WTC11 (cell line): ENCODE data around the gene RABEP1. TPM values are rescaled to one million over a fixed set of nuclear protein-coding genes. Genes with fewer than 3 reads are reported as not detected.

Experiments used
- ETV6 ChIP-seq: sonication (generic); formaldehyde crosslinking; IDR thresholded peaks from 2 replicates; pipeline ENCODE4 v1.8.1; 2022; ENCODE audit warnings: mild to moderate bottlenecking, missing genetic modification reagents
- GRHL2 ChIP-seq: fragments of 250-450 bp; sonication (Bioruptor Pico); IDR thresholded peaks from 2 replicates; pipeline ENCODE4 v1.8.0; 2022; ENCODE audit warnings: mild to moderate bottlenecking, moderate library complexity; ENCODE audit not compliant: insufficient replicate concordance, severe bottlenecking
- GTF2I ChIP-seq: fragments of 250-450 bp; sonication (Bioruptor Pico); conservative IDR thresholded peaks from 2 replicates; pipeline ENCODE4 v1.4.0; 2021; ENCODE audit warnings: mild to moderate bottlenecking
- JAZF1 ChIP-seq: fragments of 250-450 bp; sonication (Bioruptor Pico); IDR thresholded peaks from 2 replicates; pipeline ENCODE4 v1.9.0; 2021; ENCODE audit warnings: moderate library complexity, mild to moderate bottlenecking, inconsistent platforms
- JUN ChIP-seq: sonication (generic); formaldehyde crosslinking; IDR thresholded peaks from 2 replicates; pipeline ENCODE4 v1.8.0; 2023; ENCODE audit warnings: mild to moderate bottlenecking, missing genetic modification reagents
- MXD4 ChIP-seq: fragments of 250-450 bp; sonication (Bioruptor Pico); IDR thresholded peaks from 2 replicates; pipeline ENCODE4 v1.8.0; 2021; ENCODE audit warnings: mild to moderate bottlenecking, moderate library complexity, borderline replicate concordance
- NFATC4 ChIP-seq: fragments of 250-450 bp; sonication (Bioruptor Pico); IDR thresholded peaks from 2 replicates; pipeline ENCODE4 v1.9.0; 2021; ENCODE audit warnings: mild to moderate bottlenecking
- NFYB ChIP-seq: sonication (generic); formaldehyde crosslinking; conservative IDR thresholded peaks from 2 replicates; pipeline ENCODE4 v1.8.0; 2022; ENCODE audit warnings: low read depth, missing genetic modification reagents
- NR2C2 ChIP-seq: sonication (generic); formaldehyde crosslinking; IDR thresholded peaks from 2 replicates; pipeline ENCODE4 v1.8.0; 2022; ENCODE audit warnings: mild to moderate bottlenecking, missing genetic modification reagents
- PREB ChIP-seq: sonication (generic); formaldehyde crosslinking; IDR thresholded peaks from 2 replicates; pipeline ENCODE4 v1.8.1; 2022; ENCODE audit warnings: mild to moderate bottlenecking, missing genetic modification reagents, moderate library complexity, borderline replicate concordance
- SOX15 ChIP-seq: fragments of 250-450 bp; sonication (Bioruptor Pico); IDR thresholded peaks from 2 replicates; pipeline ENCODE4 v1.9.0; 2021; ENCODE audit warnings: mild to moderate bottlenecking
- TEAD1 ChIP-seq: sonication (generic); formaldehyde crosslinking; IDR thresholded peaks from 2 replicates; pipeline ENCODE4 v1.8.0; 2022; ENCODE audit warnings: mild to moderate bottlenecking, missing genetic modification reagents
- TP53 ChIP-seq: sonication (generic); formaldehyde crosslinking; IDR thresholded peaks from 2 replicates; pipeline ENCODE4 v1.8.1; 2023; ENCODE audit warnings: mild to moderate bottlenecking, missing genetic modification reagents
- ZNF138 ChIP-seq: sonication (generic); formaldehyde crosslinking; conservative IDR thresholded peaks from 2 replicates; pipeline ENCODE4 v1.8.1; 2022; ENCODE audit warnings: mild to moderate bottlenecking, moderate library complexity, missing genetic modification reagents
- ZNF232 ChIP-seq: sonication (generic); formaldehyde crosslinking; IDR thresholded peaks from 2 replicates; pipeline ENCODE4 v1.8.0; 2022; ENCODE audit warnings: mild to moderate bottlenecking, missing genetic modification reagents
- ZNF396 ChIP-seq: fragments of 250-450 bp; sonication (Bioruptor Pico); IDR thresholded peaks from 2 replicates; pipeline ENCODE4 v1.8.0; 2021; ENCODE audit warnings: mild to moderate bottlenecking, moderate library complexity, borderline replicate concordance
- total RNA-seq: library from RNA; stranded (reverse); gene quantifications from 3 replicates; pipeline ENCODE4 v1.2.3, GENCODE V29; 2021
- TF ChIP-seq, protein P1 (sequence below): sonication (generic); formaldehyde crosslinking; IDR thresholded peaks from 2 replicates; pipeline ENCODE4 v1.8.1; 2023; ENCODE audit warnings: mild to moderate bottlenecking, missing genetic modification reagents, borderline replicate concordance
- TF ChIP-seq, protein P2 (sequence below): sonication (generic); formaldehyde crosslinking; IDR thresholded peaks from 2 replicates; pipeline ENCODE4 v1.8.0; 2023; ENCODE audit warnings: missing genetic modification reagents, mild to moderate bottlenecking, borderline replicate concordance
- TF ChIP-seq, protein P3 (sequence below): sonication (generic); formaldehyde crosslinking; IDR thresholded peaks from 2 replicates; pipeline ENCODE4 v1.8.1; 2023; ENCODE audit warnings: mild to moderate bottlenecking, missing genetic modification reagents
- TF ChIP-seq, protein P4 (sequence below): fragments of 250-450 bp; sonication (Bioruptor Pico); IDR thresholded peaks from 2 replicates; pipeline ENCODE4 v1.9.0; 2021; ENCODE audit warnings: mild to moderate bottlenecking
- TF ChIP-seq, protein P5 (sequence below): fragments of 250-450 bp; sonication (Bioruptor Pico); IDR thresholded peaks from 2 replicates; pipeline ENCODE4 v1.9.0; 2021; ENCODE audit warnings: mild to moderate bottlenecking, borderline replicate concordance

The RABEP1 gene
- total RNA-seq, 1 experiment from 2014 or later: 40.9 TPM

DNA sequence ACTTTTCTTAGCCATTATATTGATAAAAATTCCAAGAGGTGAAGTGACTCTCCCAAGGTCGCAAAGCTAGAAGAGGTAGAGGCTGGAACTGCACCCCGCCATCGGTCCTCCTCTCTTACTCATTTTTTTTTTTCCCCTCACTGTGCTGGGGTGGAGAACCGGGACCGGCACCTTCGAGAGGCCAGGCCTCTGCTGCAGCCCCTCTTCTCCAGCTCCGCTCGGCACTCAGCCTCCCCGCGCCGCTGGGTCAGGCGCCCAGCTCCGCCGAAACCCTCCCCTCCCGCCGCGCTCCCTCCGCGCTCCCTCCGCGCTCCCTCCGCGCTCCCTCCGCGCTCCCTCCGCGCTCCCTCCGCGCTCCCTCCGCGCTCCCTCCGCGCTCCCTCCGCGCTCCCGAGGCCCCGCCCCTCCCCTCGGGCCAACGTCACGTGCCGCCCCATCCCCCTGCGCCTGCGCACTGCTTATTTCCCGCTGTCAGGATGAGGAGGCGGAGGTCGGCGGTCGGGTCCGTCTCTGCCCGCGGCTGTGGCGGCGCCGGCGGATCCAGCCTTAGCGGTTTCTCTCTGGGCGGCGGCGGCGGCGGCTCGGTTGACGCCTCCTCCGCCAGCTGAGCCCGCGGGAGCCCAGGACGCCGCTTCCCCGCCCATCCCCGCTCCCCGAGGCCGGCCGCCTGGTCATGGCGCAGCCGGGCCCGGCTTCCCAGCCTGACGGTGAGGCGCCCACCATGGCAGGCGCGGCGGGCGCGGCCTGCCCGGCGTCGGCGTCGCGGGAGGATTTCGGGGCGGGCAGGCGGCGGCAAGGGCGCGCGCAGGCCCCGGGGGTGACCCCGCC, at the start of gene RABEP1 (continued):
- TF ChIP-seq, protein P1, sequence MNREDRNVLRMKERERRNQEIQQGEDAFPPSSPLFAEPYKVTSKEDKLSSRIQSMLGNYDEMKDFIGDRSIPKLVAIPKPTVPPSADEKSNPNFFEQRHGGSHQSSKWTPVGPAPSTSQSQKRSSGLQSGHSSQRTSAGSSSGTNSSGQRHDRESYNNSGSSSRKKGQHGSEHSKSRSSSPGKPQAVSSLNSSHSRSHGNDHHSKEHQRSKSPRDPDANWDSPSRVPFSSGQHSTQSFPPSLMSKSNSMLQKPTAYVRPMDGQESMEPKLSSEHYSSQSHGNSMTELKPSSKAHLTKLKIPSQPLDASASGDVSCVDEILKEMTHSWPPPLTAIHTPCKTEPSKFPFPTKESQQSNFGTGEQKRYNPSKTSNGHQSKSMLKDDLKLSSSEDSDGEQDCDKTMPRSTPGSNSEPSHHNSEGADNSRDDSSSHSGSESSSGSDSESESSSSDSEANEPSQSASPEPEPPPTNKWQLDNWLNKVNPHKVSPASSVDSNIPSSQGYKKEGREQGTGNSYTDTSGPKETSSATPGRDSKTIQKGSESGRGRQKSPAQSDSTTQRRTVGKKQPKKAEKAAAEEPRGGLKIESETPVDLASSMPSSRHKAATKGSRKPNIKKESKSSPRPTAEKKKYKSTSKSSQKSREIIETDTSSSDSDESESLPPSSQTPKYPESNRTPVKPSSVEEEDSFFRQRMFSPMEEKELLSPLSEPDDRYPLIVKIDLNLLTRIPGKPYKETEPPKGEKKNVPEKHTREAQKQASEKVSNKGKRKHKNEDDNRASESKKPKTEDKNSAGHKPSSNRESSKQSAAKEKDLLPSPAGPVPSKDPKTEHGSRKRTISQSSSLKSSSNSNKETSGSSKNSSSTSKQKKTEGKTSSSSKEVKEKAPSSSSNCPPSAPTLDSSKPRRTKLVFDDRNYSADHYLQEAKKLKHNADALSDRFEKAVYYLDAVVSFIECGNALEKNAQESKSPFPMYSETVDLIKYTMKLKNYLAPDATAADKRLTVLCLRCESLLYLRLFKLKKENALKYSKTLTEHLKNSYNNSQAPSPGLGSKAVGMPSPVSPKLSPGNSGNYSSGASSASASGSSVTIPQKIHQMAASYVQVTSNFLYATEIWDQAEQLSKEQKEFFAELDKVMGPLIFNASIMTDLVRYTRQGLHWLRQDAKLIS (CRISPR knock-in tag): no peak
- TF ChIP-seq NFYB (CRISPR knock-in tag) (no peak), JUN (CRISPR knock-in tag) (no peak), TEAD1 (0 out of 2 replicates have a peak, but pooled peaks have one; percentile 35), NFATC4 (CRISPR knock-in tag) (no peak), ZNF396 (CRISPR knock-in tag) (no peak), JAZF1 (CRISPR knock-in tag) (no peak), SOX15 (CRISPR knock-in tag) (no peak), MXD4 (CRISPR knock-in tag) (no peak), ETV6 (CRISPR knock-in tag) (no peak), GTF2I (CRISPR knock-in tag) (peak; percentile 86), NR2C2 (CRISPR knock-in tag) (no peak), ZNF232 (CRISPR knock-in tag) (no peak), ZNF138 (no peak), TP53 (CRISPR knock-in tag) (peak; percentile 82; the same call in 1 of the 2 replicates), PREB (CRISPR knock-in tag) (no peak), GRHL2 (CRISPR knock-in tag) (no peak)
- TF ChIP-seq, protein P2, sequence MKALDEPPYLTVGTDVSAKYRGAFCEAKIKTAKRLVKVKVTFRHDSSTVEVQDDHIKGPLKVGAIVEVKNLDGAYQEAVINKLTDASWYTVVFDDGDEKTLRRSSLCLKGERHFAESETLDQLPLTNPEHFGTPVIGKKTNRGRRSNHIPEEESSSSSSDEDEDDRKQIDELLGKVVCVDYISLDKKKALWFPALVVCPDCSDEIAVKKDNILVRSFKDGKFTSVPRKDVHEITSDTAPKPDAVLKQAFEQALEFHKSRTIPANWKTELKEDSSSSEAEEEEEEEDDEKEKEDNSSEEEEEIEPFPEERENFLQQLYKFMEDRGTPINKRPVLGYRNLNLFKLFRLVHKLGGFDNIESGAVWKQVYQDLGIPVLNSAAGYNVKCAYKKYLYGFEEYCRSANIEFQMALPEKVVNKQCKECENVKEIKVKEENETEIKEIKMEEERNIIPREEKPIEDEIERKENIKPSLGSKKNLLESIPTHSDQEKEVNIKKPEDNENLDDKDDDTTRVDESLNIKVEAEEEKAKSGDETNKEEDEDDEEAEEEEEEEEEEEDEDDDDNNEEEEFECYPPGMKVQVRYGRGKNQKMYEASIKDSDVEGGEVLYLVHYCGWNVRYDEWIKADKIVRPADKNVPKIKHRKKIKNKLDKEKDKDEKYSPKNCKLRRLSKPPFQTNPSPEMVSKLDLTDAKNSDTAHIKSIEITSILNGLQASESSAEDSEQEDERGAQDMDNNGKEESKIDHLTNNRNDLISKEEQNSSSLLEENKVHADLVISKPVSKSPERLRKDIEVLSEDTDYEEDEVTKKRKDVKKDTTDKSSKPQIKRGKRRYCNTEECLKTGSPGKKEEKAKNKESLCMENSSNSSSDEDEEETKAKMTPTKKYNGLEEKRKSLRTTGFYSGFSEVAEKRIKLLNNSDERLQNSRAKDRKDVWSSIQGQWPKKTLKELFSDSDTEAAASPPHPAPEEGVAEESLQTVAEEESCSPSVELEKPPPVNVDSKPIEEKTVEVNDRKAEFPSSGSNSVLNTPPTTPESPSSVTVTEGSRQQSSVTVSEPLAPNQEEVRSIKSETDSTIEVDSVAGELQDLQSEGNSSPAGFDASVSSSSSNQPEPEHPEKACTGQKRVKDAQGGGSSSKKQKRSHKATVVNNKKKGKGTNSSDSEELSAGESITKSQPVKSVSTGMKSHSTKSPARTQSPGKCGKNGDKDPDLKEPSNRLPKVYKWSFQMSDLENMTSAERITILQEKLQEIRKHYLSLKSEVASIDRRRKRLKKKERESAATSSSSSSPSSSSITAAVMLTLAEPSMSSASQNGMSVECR (CRISPR knock-in tag): no peak; the same call in 1 of the 2 replicates
- TF ChIP-seq, protein P3, sequence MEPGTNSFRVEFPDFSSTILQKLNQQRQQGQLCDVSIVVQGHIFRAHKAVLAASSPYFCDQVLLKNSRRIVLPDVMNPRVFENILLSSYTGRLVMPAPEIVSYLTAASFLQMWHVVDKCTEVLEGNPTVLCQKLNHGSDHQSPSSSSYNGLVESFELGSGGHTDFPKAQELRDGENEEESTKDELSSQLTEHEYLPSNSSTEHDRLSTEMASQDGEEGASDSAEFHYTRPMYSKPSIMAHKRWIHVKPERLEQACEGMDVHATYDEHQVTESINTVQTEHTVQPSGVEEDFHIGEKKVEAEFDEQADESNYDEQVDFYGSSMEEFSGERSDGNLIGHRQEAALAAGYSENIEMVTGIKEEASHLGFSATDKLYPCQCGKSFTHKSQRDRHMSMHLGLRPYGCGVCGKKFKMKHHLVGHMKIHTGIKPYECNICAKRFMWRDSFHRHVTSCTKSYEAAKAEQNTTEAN (CRISPR knock-in tag): no peak
- TF ChIP-seq, protein P4, sequence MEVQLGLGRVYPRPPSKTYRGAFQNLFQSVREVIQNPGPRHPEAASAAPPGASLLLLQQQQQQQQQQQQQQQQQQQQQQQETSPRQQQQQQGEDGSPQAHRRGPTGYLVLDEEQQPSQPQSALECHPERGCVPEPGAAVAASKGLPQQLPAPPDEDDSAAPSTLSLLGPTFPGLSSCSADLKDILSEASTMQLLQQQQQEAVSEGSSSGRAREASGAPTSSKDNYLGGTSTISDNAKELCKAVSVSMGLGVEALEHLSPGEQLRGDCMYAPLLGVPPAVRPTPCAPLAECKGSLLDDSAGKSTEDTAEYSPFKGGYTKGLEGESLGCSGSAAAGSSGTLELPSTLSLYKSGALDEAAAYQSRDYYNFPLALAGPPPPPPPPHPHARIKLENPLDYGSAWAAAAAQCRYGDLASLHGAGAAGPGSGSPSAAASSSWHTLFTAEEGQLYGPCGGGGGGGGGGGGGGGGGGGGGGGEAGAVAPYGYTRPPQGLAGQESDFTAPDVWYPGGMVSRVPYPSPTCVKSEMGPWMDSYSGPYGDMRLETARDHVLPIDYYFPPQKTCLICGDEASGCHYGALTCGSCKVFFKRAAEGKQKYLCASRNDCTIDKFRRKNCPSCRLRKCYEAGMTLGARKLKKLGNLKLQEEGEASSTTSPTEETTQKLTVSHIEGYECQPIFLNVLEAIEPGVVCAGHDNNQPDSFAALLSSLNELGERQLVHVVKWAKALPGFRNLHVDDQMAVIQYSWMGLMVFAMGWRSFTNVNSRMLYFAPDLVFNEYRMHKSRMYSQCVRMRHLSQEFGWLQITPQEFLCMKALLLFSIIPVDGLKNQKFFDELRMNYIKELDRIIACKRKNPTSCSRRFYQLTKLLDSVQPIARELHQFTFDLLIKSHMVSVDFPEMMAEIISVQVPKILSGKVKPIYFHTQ: no peak
- TF ChIP-seq, protein P5, sequence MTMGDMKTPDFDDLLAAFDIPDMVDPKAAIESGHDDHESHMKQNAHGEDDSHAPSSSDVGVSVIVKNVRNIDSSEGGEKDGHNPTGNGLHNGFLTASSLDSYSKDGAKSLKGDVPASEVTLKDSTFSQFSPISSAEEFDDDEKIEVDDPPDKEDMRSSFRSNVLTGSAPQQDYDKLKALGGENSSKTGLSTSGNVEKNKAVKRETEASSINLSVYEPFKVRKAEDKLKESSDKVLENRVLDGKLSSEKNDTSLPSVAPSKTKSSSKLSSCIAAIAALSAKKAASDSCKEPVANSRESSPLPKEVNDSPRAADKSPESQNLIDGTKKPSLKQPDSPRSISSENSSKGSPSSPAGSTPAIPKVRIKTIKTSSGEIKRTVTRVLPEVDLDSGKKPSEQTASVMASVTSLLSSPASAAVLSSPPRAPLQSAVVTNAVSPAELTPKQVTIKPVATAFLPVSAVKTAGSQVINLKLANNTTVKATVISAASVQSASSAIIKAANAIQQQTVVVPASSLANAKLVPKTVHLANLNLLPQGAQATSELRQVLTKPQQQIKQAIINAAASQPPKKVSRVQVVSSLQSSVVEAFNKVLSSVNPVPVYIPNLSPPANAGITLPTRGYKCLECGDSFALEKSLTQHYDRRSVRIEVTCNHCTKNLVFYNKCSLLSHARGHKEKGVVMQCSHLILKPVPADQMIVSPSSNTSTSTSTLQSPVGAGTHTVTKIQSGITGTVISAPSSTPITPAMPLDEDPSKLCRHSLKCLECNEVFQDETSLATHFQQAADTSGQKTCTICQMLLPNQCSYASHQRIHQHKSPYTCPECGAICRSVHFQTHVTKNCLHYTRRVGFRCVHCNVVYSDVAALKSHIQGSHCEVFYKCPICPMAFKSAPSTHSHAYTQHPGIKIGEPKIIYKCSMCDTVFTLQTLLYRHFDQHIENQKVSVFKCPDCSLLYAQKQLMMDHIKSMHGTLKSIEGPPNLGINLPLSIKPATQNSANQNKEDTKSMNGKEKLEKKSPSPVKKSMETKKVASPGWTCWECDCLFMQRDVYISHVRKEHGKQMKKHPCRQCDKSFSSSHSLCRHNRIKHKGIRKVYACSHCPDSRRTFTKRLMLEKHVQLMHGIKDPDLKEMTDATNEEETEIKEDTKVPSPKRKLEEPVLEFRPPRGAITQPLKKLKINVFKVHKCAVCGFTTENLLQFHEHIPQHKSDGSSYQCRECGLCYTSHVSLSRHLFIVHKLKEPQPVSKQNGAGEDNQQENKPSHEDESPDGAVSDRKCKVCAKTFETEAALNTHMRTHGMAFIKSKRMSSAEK (CRISPR knock-in tag): no peak
